Measurements from ENCODE around the gene BCAT1.
"Not testable (repeated sequence)": the region's sequence is repeated elsewhere in the genome, so short reads cannot be mapped to it uniquely, and the experiment has no call there.

The BCAT1 gene

GRCh38 chr12:24860546-24860945, 88.4 kb downstream of the BCAT1 start:
- no peak for DNase-seq (ENCODE audit: low read depth in 2 of 2)

DNA sequence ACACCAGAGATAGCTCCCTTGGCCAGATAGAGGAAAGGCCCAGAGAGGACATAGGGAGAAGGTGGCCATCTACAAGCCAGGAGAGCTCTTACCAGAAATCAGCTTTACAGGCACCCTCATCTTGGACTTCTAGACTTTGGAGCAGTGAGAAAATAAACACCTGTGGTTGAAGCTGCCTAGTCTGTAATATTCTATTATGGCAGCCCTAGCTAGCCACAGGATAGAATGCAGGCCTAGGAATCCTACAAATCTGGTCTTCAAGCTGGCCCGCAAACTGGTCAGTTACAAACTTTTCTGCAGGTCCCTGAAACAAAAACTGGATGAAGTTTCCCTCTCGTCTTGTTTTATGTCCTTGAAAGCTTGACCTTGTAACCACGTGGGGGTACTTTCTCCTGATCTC, 92.4 kb downstream of the BCAT1 start:
- no peak for DNase-seq (ENCODE audit: low read depth in 2 of 2)

GRCh38 chr12:24854908-24855307, 94.0 kb downstream of the BCAT1 start:
- DNase-seq (ENCODE audit: low read depth in 2 of 2), result no peak

DNA sequence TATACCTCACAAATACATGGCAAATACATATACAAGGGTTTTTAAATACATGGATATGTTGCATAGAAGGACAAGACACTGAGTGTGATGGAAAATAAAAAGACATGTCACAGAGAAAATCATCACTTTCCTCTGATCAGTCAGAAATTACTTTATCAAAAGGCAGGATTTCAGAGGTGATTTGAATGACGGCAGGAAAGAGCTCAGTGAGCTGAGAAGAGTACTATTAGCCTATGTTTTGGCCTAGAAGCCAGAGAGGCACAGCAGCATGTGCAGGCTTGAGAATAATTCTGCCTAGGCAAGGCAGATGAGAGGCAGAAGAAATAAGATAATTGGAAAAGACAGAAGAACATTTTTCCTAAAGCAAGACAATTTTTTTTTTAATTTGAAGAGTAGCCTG, 94.9 kb downstream of the BCAT1 start:
- no peak for DNase-seq (ENCODE audit: low read depth in 2 of 2)

DNA sequence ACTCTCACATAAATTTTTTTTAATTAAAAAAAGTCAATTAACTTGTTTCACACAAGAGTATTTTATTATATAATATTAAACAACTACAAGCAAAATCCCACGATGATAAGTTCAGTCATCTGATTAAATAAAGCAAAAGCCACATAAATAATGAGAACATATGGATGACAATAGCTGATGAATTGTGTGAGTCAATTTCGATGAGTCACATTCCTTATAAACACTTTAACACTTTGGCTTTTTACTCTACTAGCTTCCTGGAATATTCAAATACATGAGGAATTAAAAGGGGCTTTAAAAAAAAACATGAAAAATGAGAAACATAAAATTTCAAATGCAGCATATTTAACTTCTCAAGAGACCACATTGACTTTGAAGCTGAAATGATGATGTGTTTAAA, 95.3 kb downstream of the BCAT1 start:
- no peak for DNase-seq (ENCODE audit: low read depth in 2 of 2)

DNA sequence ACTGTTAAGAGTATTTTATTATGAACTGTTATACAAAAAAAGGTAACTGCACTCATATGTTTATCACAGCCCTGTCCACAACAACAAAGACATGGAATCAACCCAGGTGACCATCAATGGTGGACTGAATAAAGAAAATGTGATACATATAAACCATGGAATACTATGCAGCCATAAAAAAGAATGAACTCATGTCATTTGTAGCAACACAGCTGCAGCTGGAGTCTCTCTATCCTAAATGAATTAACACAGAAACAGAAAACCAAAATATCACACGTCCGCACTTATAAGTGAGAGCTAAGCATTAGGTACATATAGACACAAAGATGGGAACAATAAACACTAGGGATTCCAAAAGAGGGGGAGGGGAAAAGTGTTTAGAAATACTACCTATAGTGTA, 95.8 kb downstream of the BCAT1 start:
- no peak for DNase-seq (ENCODE audit: low read depth in 2 of 2)

DNA sequence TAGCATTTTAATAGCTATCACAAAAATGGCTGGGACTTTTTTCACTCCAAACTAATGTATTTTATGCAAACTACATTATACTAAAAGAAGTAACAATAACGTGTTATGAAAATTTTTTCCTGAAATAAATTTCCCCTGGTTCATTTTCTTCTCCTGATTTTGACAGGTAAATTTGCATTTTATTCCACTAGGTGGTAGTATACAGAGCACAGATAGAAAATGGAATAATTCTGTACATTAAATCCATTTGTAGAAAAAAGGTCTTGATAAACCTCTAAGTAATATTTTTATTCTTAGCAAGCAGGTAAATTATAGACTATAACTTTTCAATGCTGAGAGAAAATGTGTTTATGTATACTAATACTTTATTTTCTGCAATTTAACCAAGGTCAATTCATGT, 96.5 kb downstream of the BCAT1 start:
- DNase-seq (ENCODE audit: low read depth in 2 of 2), result no peak

- not testable (repeated sequence) for DNase-seq (ENCODE audit: low read depth in 2 of 2)
Measured at GRCh38 chr12:24851883-24852282, 97.0 kb downstream of the BCAT1 start.

- DNase-seq (ENCODE audit: low read depth in 2 of 2), result no peak
Measured at GRCh38 chr12:24851341-24851740, 97.6 kb downstream of the BCAT1 start.

DNA sequence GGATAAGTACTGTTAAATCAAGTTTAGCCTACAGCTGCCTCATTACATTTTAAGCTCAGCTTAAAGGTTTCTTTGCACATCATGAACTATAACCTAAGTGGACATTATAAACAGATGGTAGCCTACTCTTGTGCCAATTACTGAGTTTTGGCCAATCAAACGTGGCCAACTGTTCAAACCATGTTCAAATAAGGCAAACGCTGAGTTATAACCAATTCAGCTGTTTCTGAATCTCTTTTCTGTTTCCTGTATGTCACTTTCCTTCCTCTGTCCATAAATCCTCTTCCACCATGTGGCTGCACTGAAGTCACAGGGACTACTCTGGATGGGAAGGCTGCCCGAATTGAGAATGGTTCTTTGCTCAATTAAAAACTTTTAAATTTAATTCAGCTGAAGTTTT, 98.4 kb downstream of the BCAT1 start:
- no peak for DNase-seq (ENCODE audit: low read depth in 2 of 2)

DNA sequence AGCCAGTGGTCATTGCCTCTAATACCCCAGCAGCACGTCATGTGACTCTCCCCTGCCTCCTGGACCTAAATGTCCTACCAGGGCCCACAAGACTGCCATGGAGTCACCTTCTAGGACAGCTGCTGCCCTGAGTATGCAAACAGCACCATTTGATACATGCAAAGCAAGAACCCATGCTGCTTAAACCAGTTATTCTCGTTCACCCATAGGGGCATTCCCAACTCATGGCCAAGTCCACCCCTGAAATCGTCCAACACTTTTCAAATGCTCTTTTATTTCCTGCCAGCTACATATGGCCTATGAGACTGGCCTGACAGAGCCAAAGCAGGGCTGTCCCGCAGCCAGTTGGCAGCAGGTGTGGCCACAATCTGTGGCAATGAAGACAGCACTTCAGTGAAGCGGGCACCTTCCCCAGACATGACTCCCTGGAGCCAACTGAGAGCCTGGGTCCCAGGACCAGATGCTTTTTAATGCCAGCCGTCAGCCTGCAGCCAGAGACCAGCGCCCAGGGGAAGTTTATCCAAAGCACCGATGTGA, 99.9 kb downstream of the BCAT1 start:
- DNase-seq (ENCODE audit: low read depth in 2 of 2), result no peak

DNA sequence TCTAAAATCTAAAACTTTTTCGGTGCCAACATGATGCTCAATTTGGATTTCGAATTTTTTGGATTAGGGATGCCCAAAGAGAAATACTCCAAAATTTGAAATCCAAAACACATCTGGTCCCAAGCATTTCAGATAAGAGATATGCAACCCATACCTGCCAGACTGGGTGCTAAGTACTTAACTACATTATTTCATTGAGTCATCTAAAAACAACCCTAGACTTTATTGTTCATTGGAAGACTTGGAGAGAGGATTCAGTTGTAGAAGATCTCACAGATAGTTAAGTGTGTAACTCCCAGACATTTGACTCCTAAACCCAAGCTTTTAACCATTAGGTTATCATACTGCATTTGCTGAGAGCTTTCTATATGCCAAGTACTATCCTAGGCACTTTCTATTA, 102.2 kb downstream of the BCAT1 start:
- no peak for DNase-seq (ENCODE audit: low read depth in 2 of 2)

GRCh38 chr12:24845615-24846014, 103.3 kb downstream of the BCAT1 start:
- DNase-seq (ENCODE audit: low read depth in 2 of 2), result no peak

DNA sequence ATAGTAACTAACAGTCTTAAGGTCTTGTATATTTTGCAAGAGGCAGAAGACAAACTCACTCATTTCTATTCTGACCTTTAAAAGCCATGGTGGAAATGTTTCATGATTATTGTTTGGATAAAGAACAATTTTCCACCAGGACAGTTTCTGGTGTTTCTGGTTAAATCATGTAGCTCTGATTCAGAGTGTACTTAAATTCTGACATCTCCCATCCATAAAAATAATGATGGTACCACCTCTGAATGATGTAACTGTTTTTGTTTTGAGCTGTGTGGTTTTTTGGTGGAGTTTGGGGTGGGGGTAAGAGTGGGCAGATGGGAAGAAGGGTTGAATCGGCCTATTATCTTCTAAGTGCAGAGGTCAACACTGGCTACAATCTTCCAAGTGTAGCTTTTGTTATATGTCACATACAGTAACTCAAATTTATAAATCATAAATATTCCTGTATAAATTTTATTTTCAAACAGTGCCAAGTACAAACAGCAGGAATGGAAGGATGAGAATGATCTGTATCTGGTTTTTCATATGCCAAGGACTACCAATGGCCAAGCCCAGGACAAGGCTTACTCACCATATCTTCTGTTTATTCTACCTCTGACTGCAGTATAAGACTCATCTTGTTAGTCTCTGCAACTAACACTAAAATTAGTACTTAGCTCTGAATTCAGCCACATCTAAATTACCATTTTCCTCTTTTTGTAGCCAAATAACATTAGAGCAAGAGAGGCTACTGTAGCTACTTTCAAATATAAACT, 108.7 kb downstream of the BCAT1 start:
- DNase-seq (ENCODE audit: low read depth in 2 of 2), result peak in 1 of 2 donors; percentile 13

GRCh38 chr12:24839268-24839791, 109.6 kb downstream of the BCAT1 start:
- DNase-seq (ENCODE audit: low read depth in 2 of 2), result peak; percentile 60 to 72

DNA sequence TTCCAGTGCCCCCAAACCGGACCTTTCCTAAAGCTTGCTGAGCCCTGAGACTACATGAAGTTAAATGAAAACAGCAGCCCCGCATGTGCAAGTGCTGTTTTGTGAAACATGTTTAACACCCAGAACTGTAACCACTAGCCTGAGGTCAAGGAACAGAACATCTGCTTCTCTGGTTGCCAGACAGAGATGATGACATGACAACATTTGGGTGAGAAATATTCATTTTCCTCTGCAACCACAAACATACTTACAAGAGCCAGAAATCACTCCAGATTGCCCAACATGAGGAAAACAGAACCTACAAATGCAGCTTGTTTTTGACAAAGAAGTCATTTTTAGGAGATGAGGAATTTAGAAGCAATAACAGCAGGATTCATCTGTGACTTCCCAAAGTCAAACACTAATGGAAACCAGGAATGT, 110.4 kb downstream of the BCAT1 start:
- peak in 1 of 2 donors; percentile 15 for DNase-seq (ENCODE audit: low read depth in 2 of 2)

DNA sequence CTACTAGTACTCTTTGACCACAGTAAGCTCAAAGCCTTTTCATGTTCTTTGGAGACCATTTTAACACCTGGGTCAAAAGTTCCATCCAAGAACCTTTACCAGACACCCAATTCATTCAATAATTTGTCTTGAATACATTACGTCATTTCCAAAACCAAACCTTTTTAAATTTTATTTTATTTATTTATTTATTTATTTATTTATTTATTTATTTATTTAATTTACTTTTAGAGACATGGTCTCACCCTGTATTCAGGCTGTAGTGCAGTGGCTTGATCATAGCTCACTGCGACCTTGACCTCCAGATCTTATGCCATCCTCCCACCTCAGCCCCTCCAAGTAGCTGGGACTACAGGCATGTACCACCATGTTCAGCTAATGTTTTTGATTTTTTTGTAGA, 113.5 kb downstream of the BCAT1 start:
- no peak for DNase-seq (ENCODE audit: low read depth in 2 of 2)

DNA sequence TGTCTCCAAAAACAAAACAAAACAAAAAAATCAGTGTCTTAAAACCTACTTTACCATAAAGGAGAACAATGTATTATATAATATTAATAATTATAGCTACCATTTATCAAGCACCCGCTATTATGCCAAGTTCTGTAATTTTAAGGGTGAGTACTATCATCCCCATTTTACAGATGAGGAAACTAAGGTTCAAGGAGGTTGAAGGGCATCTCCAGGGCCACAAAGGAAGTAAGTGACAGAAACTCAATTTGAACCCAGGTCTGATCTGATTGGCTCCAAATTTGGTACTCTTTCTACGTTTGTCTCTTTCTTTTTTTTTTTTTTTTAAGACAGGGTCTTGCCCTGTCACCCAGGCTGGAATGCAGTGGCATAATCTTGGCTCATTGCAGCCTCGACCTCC, 115.4 kb downstream of the BCAT1 start:
- DNase-seq (ENCODE audit: low read depth in 2 of 2), result no peak

DNA sequence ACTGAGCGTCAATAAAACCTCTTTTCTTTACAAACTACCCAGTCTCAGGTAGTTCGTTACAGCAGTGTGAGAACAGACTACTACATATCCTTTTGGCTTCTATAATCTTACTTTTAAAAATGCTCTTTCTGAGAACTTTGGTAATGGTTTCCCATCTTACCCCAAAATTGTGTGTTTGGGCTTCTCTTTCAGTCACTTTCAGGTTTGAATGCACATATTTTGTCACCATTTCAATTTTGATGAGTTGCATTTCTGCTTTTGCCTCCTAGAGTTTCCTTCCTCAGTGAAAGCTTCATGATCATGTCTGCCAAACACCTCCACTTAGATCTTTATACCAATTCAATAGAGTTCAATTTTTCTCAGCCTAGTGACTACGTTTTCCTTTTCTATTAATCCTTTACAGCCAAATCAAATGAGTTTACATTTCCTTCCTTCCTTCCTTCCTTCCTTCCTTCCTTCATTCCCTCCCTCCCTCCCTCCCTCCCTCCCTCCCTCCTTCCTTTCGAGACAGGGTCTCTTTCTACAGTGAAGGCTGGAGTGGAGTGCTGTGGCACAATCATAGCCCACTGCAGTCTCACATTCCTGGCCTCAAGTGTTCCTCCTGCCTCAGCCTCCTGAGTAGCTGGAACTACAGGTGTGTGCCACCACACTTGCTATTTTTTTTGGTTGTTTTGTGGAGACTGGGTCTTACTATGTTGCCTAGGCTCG, 124.9 kb downstream of the BCAT1 start:
- DNase-seq (ENCODE audit: low read depth in 2 of 2), result no peak

DNA sequence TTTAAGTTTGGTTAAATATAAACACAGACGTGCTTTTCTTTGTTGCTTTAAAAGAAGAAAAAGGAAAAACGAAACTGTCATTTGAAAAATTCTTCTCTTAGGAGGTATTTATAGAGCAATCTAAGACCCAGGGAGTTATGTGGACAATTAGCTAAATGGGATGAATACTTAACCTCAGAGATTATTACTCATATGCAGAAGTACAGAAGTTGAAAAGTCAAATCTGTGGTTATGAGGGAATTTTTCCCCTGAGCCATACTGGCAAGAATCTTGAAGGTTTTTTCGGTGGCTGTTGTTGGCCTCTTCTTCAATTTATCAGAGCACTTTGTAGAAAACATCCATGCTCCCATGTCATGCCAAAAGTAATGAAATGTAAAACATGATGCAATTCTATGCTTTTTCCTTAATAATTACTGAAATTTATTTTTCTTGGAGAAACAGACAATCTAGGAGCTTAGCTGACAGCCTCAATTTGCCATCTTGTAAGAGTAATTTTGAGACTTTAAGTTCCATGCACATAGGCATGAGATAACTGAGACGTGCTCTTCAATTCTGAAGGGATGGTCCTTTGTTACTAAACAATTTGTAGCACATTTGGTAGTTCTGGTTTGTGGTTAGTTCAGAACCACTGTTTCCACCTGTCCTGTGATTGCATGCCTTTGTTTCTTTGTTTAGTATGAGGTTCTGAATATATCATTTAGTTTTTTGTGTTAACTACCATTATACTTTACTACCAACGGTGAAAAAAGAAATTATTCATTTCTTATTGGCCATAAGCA, 126.6 kb downstream of the BCAT1 start:
- no peak for DNase-seq (ENCODE audit: low read depth in 2 of 2)

- no peak for DNase-seq (ENCODE audit: low read depth in 2 of 2)
Measured at GRCh38 chr12:24821691-24822090, 127.2 kb downstream of the BCAT1 start.

GRCh38 chr12:24820872-24821271, 128.0 kb downstream of the BCAT1 start:
- DNase-seq (ENCODE audit: low read depth in 2 of 2), result no peak
